Mesenchymal stem cell (in vitro differentiated cells and primary cell): ENCODE data around the gene BPI.
"Not testable (repeated sequence)": the region's sequence is repeated elsewhere in the genome, so short reads cannot be mapped to it uniquely, and the experiment has no call there.

Experiments used
- DNase-seq: peaks from one replicate; pipeline ENCODE4 v3.0.0-alpha.2; 2013
- H2AFZ ChIP-seq: one replicate; pipeline ENCODE4 v1.6.1; 2013; ENCODE audit warnings: low read depth, mild to moderate bottlenecking, control low read depth, inconsistent platforms, low read length, moderate library complexity
- H2AK5ac ChIP-seq: 2 replicates; pipeline ENCODE4 v1.6.1; 2013; ENCODE audit warnings: low read length, moderate library complexity, mild to moderate bottlenecking, inconsistent platforms; ENCODE audit not compliant: severe bottlenecking
- H2BK120ac ChIP-seq: one replicate; pipeline ENCODE4 v1.6.1; 2013; ENCODE audit warnings: low read depth, mild to moderate bottlenecking, inconsistent platforms, low read length, moderate library complexity
- H2BK12ac ChIP-seq, 2 experiments: one replicate each; pipeline ENCODE4 v1.6.1; 2013; ENCODE audit warnings: inconsistent platforms in 2 of 2, low read length in 2 of 2, mild to moderate bottlenecking in 2 of 2, moderate library complexity in 2 of 2, control low read depth in 1 of 2
- H2BK15ac ChIP-seq: one replicate; pipeline ENCODE4 v1.6.1; 2013; ENCODE audit warnings: mild to moderate bottlenecking, low read depth, inconsistent platforms; ENCODE audit not compliant: poor library complexity, severe bottlenecking
- H2BK5ac ChIP-seq: 2 replicates; pipeline ENCODE4 v1.6.1; 2013; ENCODE audit warnings: low read depth, mild to moderate bottlenecking, low read length, control low read depth, inconsistent platforms; ENCODE audit not compliant: poor library complexity, severe bottlenecking
- H3K14ac ChIP-seq, 2 experiments: one replicate each; pipeline ENCODE4 v1.6.1; 2013; ENCODE audit warnings: inconsistent platforms in 2 of 2, low read length in 2 of 2, control low read depth in 1 of 2, mild to moderate bottlenecking in 1 of 2, moderate library complexity in 1 of 2
- H3K18ac ChIP-seq, 2 experiments: one replicate each; pipeline ENCODE4 v1.6.1; 2013; ENCODE audit warnings: inconsistent platforms in 2 of 2, low read length in 2 of 2, control low read depth in 1 of 2, low read depth in 1 of 2, mild to moderate bottlenecking in 1 of 2
- H3K23ac ChIP-seq, 2 experiments: one replicate each; pipeline ENCODE4 v1.6.1; 2013; ENCODE audit warnings: inconsistent platforms in 2 of 2, low read length in 2 of 2, mild to moderate bottlenecking in 2 of 2, moderate library complexity in 2 of 2, control low read depth in 1 of 2
- H3K27ac ChIP-seq: 2 replicates; pipeline ENCODE4 v1.5.1; 2013; ENCODE audit warnings: mild to moderate bottlenecking, moderate library complexity, low read length, control low read depth, inconsistent platforms; ENCODE audit not compliant: poor library complexity, severe bottlenecking
- H3K27me3 ChIP-seq, 2 experiments: 2 replicates each; pipeline versions ENCODE4 v1.6.1 to v1.7.0; 2013; ENCODE audit warnings: low read length in 2 of 2, mild to moderate bottlenecking in 2 of 2, moderate library complexity in 2 of 2, control low read depth in 1 of 2, inconsistent platforms in 1 of 2; ENCODE audit not compliant: control insufficient read depth in 1 of 2, insufficient read depth in 1 of 2
- H3K36me3 ChIP-seq, 2 experiments: 2 replicates each; pipeline versions ENCODE4 v1.6.1 to v1.7.0; 2013; ENCODE audit warnings: low read length in 2 of 2, control low read depth in 1 of 2, inconsistent platforms in 1 of 2, low read depth in 1 of 2, mild to moderate bottlenecking in 1 of 2; ENCODE audit not compliant: insufficient read depth in 2 of 2, control insufficient read depth in 1 of 2
- H3K4ac ChIP-seq, 2 experiments: one replicate each; pipeline ENCODE4 v1.6.1; 2013; ENCODE audit warnings: inconsistent platforms in 2 of 2, low read length in 2 of 2, mild to moderate bottlenecking in 2 of 2, moderate library complexity in 2 of 2, control low read depth in 1 of 2, low read depth in 1 of 2
- H3K4me1 ChIP-seq: 2 replicates; pipeline ENCODE4 v1.6.1; 2013; ENCODE audit warnings: low read depth, low read length, control low read depth; ENCODE audit not compliant: control insufficient read depth, insufficient read depth
- H3K4me2 ChIP-seq: 2 replicates; pipeline ENCODE4 v1.6.1; 2013; ENCODE audit warnings: low read length, mild to moderate bottlenecking, inconsistent platforms; ENCODE audit not compliant: poor library complexity, severe bottlenecking
- H3K4me3 ChIP-seq, 2 experiments: 2 replicates each; pipeline versions ENCODE4 v1.5.1 to v1.7.0; 2013; ENCODE audit warnings: low read length in 2 of 2, mild to moderate bottlenecking in 2 of 2, control low read depth in 1 of 2, low read depth in 1 of 2; ENCODE audit not compliant: insufficient read depth in 1 of 2
- H3K79me1 ChIP-seq: replicated peaks from 2 replicates; pipeline ENCODE4 v1.6.1; 2013; ENCODE audit warnings: mild to moderate bottlenecking, control low read depth, low read length, inconsistent platforms; ENCODE audit not compliant: poor library complexity, severe bottlenecking
- H3K9ac ChIP-seq: 2 replicates; pipeline ENCODE4 v1.7.0; 2013; ENCODE audit warnings: mild to moderate bottlenecking, low read length, moderate library complexity
- H3K9me3 ChIP-seq: 2 replicates; pipeline ENCODE4 v1.7.0; 2013; ENCODE audit warnings: mild to moderate bottlenecking, low read length; ENCODE audit not compliant: control insufficient read depth
- H4K8ac ChIP-seq: one replicate; pipeline ENCODE4 v1.6.1; 2013; ENCODE audit warnings: inconsistent platforms, mild to moderate bottlenecking, low read length, moderate library complexity
- H4K91ac ChIP-seq: one replicate; pipeline ENCODE4 v1.6.1; 2013; ENCODE audit warnings: mild to moderate bottlenecking, low read length, inconsistent platforms
- WGBS: methylation state at CpG from one replicate; pipeline ENCODE4 v1.1.7; 2013; ENCODE audit warnings: mixed read lengths; 5-methylcytosine and 5-hydroxymethylcytosine counted together

The BPI gene

GRCh38 chr20:38281176-38281915, 22.6 kb upstream of the BPI start:
- Histone ChIP-seq H2BK12ac (peak overlapping the region in 1 of 2 experiments; percentile 15), H2AK5ac (peak overlapping the region; percentile 6), H3K18ac (peak overlapping the region in 1 of 2 experiments; percentile 14), H4K91ac (peak overlapping the region; percentile 91)
- not testable (repeated sequence) for H3K27me3 ChIP-seq, H3K4me1 ChIP-seq, H3K23ac ChIP-seq, H3K14ac ChIP-seq, H3K4me3 ChIP-seq, H2BK120ac ChIP-seq, DNase-seq, H3K4me2 ChIP-seq, H3K27ac ChIP-seq, H3K9ac ChIP-seq, H3K9me3 ChIP-seq, H2BK5ac ChIP-seq, H3K36me3 ChIP-seq, H3K79me1 ChIP-seq, H3K4ac ChIP-seq, H4K8ac ChIP-seq, H2AFZ ChIP-seq, H2BK15ac ChIP-seq
- WGBS = 83% methylated on average over 6 of the region's 6 CpGs

GRCh38 chr20:38283236-38283635, 20.7 kb upstream of the BPI start:
- H3K9me3 ChIP-seq = peaks cover 9% of the 10 kb centered on the region
- H3K23ac ChIP-seq = no peak overlapping the region
- H3K14ac ChIP-seq = peak overlapping the region in 1 of 2 experiments; percentile 11
- peak overlapping the region in 1 of 2 experiments; percentile 9 for H3K4ac ChIP-seq
- WGBS = 97% methylated on average over 2 of the region's 2 CpGs
- no peak overlapping the region for H3K18ac ChIP-seq
- no peak overlapping the region for H3K4me2 ChIP-seq
- no peak overlapping the region for H2AK5ac ChIP-seq
- H3K4me3 ChIP-seq = no peak overlapping the region
- peaks cover 16% of the 10 kb centered on the region for H3K4me1 ChIP-seq
- no peak overlapping the region for H2BK5ac ChIP-seq
- peak overlapping the region; percentile 8 for H4K8ac ChIP-seq
- H3K27ac ChIP-seq = no peak overlapping the region
- no peak overlapping the region for H4K91ac ChIP-seq
- H3K79me1 ChIP-seq = no peaks in the 10 kb centered on the region
- H2BK12ac ChIP-seq = no peak overlapping the region
- H2BK15ac ChIP-seq = no peak overlapping the region
- DNase-seq = no peak
- H2BK120ac ChIP-seq = no peak overlapping the region
- H2AFZ ChIP-seq = no peak overlapping the region
- no peak overlapping the region for H3K9ac ChIP-seq
- no peaks in the 10 kb centered on the region for H3K27me3 ChIP-seq
- H3K36me3 ChIP-seq = no peaks in the 10 kb centered on the region

GRCh38 chr20:38284066-38284650, 19.8 kb upstream of the BPI start:
- H2BK15ac ChIP-seq, H3K9ac ChIP-seq, DNase-seq, H2BK5ac ChIP-seq, H2AK5ac ChIP-seq, H3K27ac ChIP-seq, H3K27me3 ChIP-seq, H2BK120ac ChIP-seq, H3K36me3 ChIP-seq, H3K14ac ChIP-seq, H2AFZ ChIP-seq, H4K8ac ChIP-seq, H3K4me3 ChIP-seq, H3K4ac ChIP-seq, H3K4me2 ChIP-seq, H4K91ac ChIP-seq, H3K9me3 ChIP-seq, H3K79me1 ChIP-seq, H3K18ac ChIP-seq, H3K23ac ChIP-seq, H2BK12ac ChIP-seq: not testable (repeated sequence)
- 97% methylated on average over 5 of the region's 7 CpGs for WGBS
- peaks cover 16% of the 10 kb centered on the region for H3K4me1 ChIP-seq

GRCh38 chr20:38284893-38285444, 19.0 kb upstream of the BPI start:
- no peaks in the 10 kb centered on the region for H3K36me3 ChIP-seq
- no peak overlapping the region for H3K4me2 ChIP-seq
- H2BK15ac ChIP-seq = no peak overlapping the region
- H3K4me1 ChIP-seq = peaks cover 12% of the 10 kb centered on the region
- no peak overlapping the region for H2BK5ac ChIP-seq
- H3K4ac ChIP-seq = no peak overlapping the region
- no peak overlapping the region for H3K23ac ChIP-seq
- peaks cover 9% of the 10 kb centered on the region for H3K9me3 ChIP-seq
- H4K8ac ChIP-seq = no peak overlapping the region
- no peak overlapping the region for H2AFZ ChIP-seq
- H2BK120ac ChIP-seq = no peak overlapping the region
- no peaks in the 10 kb centered on the region for H3K27me3 ChIP-seq
- no peak overlapping the region for H3K27ac ChIP-seq
- no peak overlapping the region for H3K9ac ChIP-seq
- H3K18ac ChIP-seq = no peak overlapping the region
- peak overlapping the region; percentile 49 for H2AK5ac ChIP-seq
- no peak overlapping the region for H3K4me3 ChIP-seq
- H2BK12ac ChIP-seq = no peak overlapping the region
- DNase-seq = no peak
- H3K79me1 ChIP-seq = no peaks in the 10 kb centered on the region
- peak overlapping the region; percentile 35 for H4K91ac ChIP-seq
- 88% methylated on average over 3 of the region's 5 CpGs for WGBS
- no peak overlapping the region for H3K14ac ChIP-seq
